ENCODE data around the gene PP2D1. TPM values are rescaled to one million over a fixed set of nuclear protein-coding genes. Genes with fewer than 3 reads are reported as not detected.

PP2D1 gene
- total and polyA plus RNA-seq, 2 of the 8 experiments (the other 6 are each of a cell fraction or from before 2014, with no cell fraction given) = not detected

GRCh38 chr3:20015525-20015924 lies 3.5 kb upstream of the PP2D1 start:
- Histone ChIP-seq H2BK20ac (ENCODE audit: low read length) (no peak overlapping the region), H2BK5ac (ENCODE audit: low read depth, low read length) (no peak overlapping the region), H2BK15ac (ENCODE audit: low read length) (no peak overlapping the region), H3K79me1 (ENCODE audit: low read depth, low read length) (no peaks in the 10 kb centered on the region), H3K23ac (ENCODE audit: insufficient read length) (no peak overlapping the region), H4K20me1 (replicated peaks in 1 of 2; ENCODE audit: control insufficient read depth in 1 of 2, insufficient read depth in 2 of 2, low read length in 2 of 2) (no peaks in the 10 kb centered on the region), H3K27ac (ENCODE audit: low read depth, low read length) (no peak overlapping the region), H3K18ac (ENCODE audit: extremely low read depth, low read length) (no peak overlapping the region), H3K4me2 (ENCODE audit: insufficient read depth in 1 of 2, low read depth in 2 of 2, low read length in 2 of 2) (no peak overlapping the region), H3K9me3 (ENCODE audit: insufficient read depth in 2 of 2, low read depth in 1 of 2, low read length in 1 of 2) (no peaks in the 10 kb centered on the region), H3K36me3 (ENCODE audit: control insufficient read depth in 2 of 4, insufficient read depth in 4 of 4, low read length in 3 of 4) (no peaks in the 10 kb centered on the region), H3K9ac (replicated peaks in 1 of 4; ENCODE audit: extremely low read depth in 1 of 4, low read depth in 3 of 4, low read length in 3 of 4) (no peak overlapping the region; a peak in 1 of 7 replicates), H4K8ac (ENCODE audit: extremely low read depth, insufficient read depth, low read length) (no peak overlapping the region), H3K56ac (replicated peaks; ENCODE audit: insufficient read length, low read depth, low read length) (no peak overlapping the region), H3K27me3 (replicated peaks in 1 of 4; ENCODE audit: control insufficient read depth in 3 of 4, extremely low read depth in 1 of 4, insufficient read depth in 3 of 4, low read length in 3 of 4) (no peaks in the 10 kb centered on the region), H2BK12ac (ENCODE audit: low read depth, low read length) (no peak overlapping the region), H3K4ac (replicated peaks; ENCODE audit: insufficient read length, low read depth, low read length) (no peak overlapping the region), H4K5ac (ENCODE audit: insufficient read length, low read depth, low read length) (no peak overlapping the region), H2AK5ac (ENCODE audit: low read depth, low read length) (no peak overlapping the region), H3K14ac (ENCODE audit: insufficient read length) (no peak overlapping the region), H2BK120ac (replicated peaks; ENCODE audit: low read depth, low read length) (no peak overlapping the region), H4K91ac (replicated peaks; ENCODE audit: insufficient read length, low read length) (no peak overlapping the region), H3K4me3 (ENCODE audit: extremely low read depth in 1 of 4, insufficient read depth in 2 of 4, low read depth in 3 of 4, low read length in 4 of 4) (no peak overlapping the region), H2AFZ (ENCODE audit: low read length) (no peak overlapping the region), H3K4me1 (replicated peaks in 1 of 4; ENCODE audit: control insufficient read depth in 3 of 4, insufficient read depth in 4 of 4, low read length in 3 of 4) (no peaks in the 10 kb centered on the region), H3K79me2 (ENCODE audit: control insufficient read depth in 1 of 2, insufficient read depth in 2 of 2, low read length in 2 of 2) (no peaks in the 10 kb centered on the region), H3K23me2 (ENCODE audit: low read depth, low read length) (no peaks in the 10 kb centered on the region)
- POLR2A ChIA-PET (ENCODE audit: partially characterized antibody) = no interaction called here
- FAIRE-seq = no peak
- CTCF ChIA-PET (ENCODE audit: partially characterized antibody) = no interaction called here
- 86% methylated on average over 1 of the region's 1 CpG; no CpG with 5 or more reads in 1 of the 2 experiments for WGBS, 2 experiments (ENCODE audit: extremely low coverage in 1 of 2, insufficient coverage in 1 of 2, insufficient read length in 1 of 2, insufficient replicate concordance in 2 of 2, low coverage in 1 of 2, low lambda C conversion rate in 2 of 2, missing lambda C conversion rate in 1 of 2)
- DNase-seq (ENCODE audit: low read depth in 1 of 2, low spot score in 2 of 2) = no peak
- TF ChIP-seq GTF2F1 (IDR thresholded peaks at IDR 0.05; ENCODE audit: borderline replicate concordance, low read depth, low read length) = no peak

Measured in H1 (cell line).